ENCODE data around the gene GFER.
A peak's percentile ranks its signal among the peaks of the same experiment; 100 is the strongest.

GFER gene

GRCh38 chr16:1961651-1962067 lies 22.3 kb upstream of the GFER start (continued):
- peak; percentile 82 for TF ChIP-seq ZNF18 (tag by site-specific recombination; IDR thresholded peaks at IDR 0.05)
- TF ChIP-seq ZNF521 (tag by site-specific recombination; IDR thresholded peaks at IDR 0.05), result no peak
- TF ChIP-seq ZNF133 (tag by site-specific recombination; IDR thresholded peaks at IDR 0.05), result no peak
- TF ChIP-seq ZNF518A (tag by site-specific recombination; conservative IDR thresholded peaks at IDR 0.05; ENCODE audit: low read depth), result no peak
- peak; percentile 21 for TF ChIP-seq HIC1 (tag by site-specific recombination; IDR thresholded peaks at IDR 0.05)
- TF ChIP-seq ZNF2 (tag by site-specific recombination; IDR thresholded peaks at IDR 0.05), result 0 out of 2 replicates have a peak, but pooled peaks have one; percentile 10
- TF ChIP-seq ZNF10 (tag by site-specific recombination; IDR thresholded peaks at IDR 0.05), result peak; percentile 46
- TF ChIP-seq ZNF600 (tag by site-specific recombination; IDR thresholded peaks at IDR 0.05), result no peak; the same call in 1 of the 2 replicates
- no peak for TF ChIP-seq ZNF558 (tag by site-specific recombination; IDR thresholded peaks at IDR 0.05)
- no peak for TF ChIP-seq ZNF48 (tag by site-specific recombination; IDR thresholded peaks at IDR 0.05)
- TF ChIP-seq ZBTB44 (tag by site-specific recombination; IDR thresholded peaks at IDR 0.05), result peak; percentile 98
- no peak for TF ChIP-seq ZNF792 (tag by site-specific recombination; IDR thresholded peaks at IDR 0.05)
- TF ChIP-seq ZFHX2 (tag by site-specific recombination; conservative IDR thresholded peaks at IDR 0.05), result no peak
- TF ChIP-seq ZNF37A (tag by site-specific recombination; IDR thresholded peaks at IDR 0.05), result no peak
- peak; percentile 83 for TF ChIP-seq PRDM10 (tag by site-specific recombination; IDR thresholded peaks at IDR 0.05)
- no peak for TF ChIP-seq ZNF23 (tag by site-specific recombination; IDR thresholded peaks at IDR 0.05; ENCODE audit: borderline replicate concordance)
- TF ChIP-seq ZNF549 (tag by site-specific recombination; IDR thresholded peaks at IDR 0.05), result no peak
- TF ChIP-seq ATF2 (tag by site-specific recombination; IDR thresholded peaks at IDR 0.05; ENCODE audit: low read depth), result no peak
- TF ChIP-seq ZNF292 (tag by site-specific recombination; IDR thresholded peaks at IDR 0.05; ENCODE audit: borderline replicate concordance, low read depth), result no peak
- TF ChIP-seq SCRT2 (tag by site-specific recombination; IDR thresholded peaks at IDR 0.05), result no peak
- TF ChIP-seq ZNF843 (tag by site-specific recombination; IDR thresholded peaks at IDR 0.05), result no peak
- no peak for TF ChIP-seq BCL6B (tag by site-specific recombination; IDR thresholded peaks at IDR 0.05)
- TF ChIP-seq ZNF184 (tag by site-specific recombination; IDR thresholded peaks at IDR 0.05), result no peak
